Lower lobe of right lung (tissue), 2 donors: ENCODE results near the gene TMEM42. TPM values are rescaled to one million over a fixed set of nuclear protein-coding genes. Genes with fewer than 3 reads are reported as not detected.
A peak's percentile ranks its signal among the peaks of the same experiment; 100 is the strongest.
"Not testable (repeated sequence)": the region's sequence is repeated elsewhere in the genome, so short reads cannot be mapped to it uniquely, and the experiment has no call there.

ENCODE experiments used
- ATAC-seq, 2 donors: fragments of 200-7000 bp; cut with Tn5 transposase; one replicate each; pipeline ENCODE4 v1.9.1; 2020 to 2022; ENCODE audit warnings: mild to moderate bottlenecking in 2 of 2, moderate library complexity in 2 of 2
- DNase-seq: peaks from one replicate; pipeline ENCODE4 v3.0.0-alpha.2; 2020
- H3K27ac ChIP-seq: fragments of 200-600 bp; one replicate; pipeline ENCODE4 v1.8.0; 2022
- H3K27me3 ChIP-seq: fragments of 200-600 bp; one replicate; pipeline ENCODE4 v1.8.0; 2022; ENCODE audit warnings: low read depth
- H3K36me3 ChIP-seq: fragments of 200-600 bp; one replicate; pipeline ENCODE4 v1.8.0; 2022; ENCODE audit warnings: mild to moderate bottlenecking
- H3K4me1 ChIP-seq: fragments of 200-600 bp; one replicate; pipeline ENCODE4 v1.8.0; 2022
- H3K4me3 ChIP-seq: fragments of 200-600 bp; one replicate; pipeline ENCODE4 v1.8.0; 2022; ENCODE audit warnings: mild to moderate bottlenecking
- H3K9me3 ChIP-seq: fragments of 200-600 bp; one replicate; pipeline ENCODE4 v1.8.0; 2022
- intact Hi-C: fragments of 100-400 bp; cut with DNase I; formaldehyde crosslinking; loops from one replicate; pipeline ENCODE4 v1.11.0; 2022
- long read RNA-seq: library from polyadenylated mRNA; unstranded; transcript quantifications from one replicate; pipeline ENCODE4 v2.0.0, GENCODE V29; 2021
- total RNA-seq: library from RNA; stranded (reverse); fragmentation: NEBNext Ultra II Directional; extraction: Animal tissue kit (Norgen Biotek cat#: 25700); gene quantifications from one replicate; pipeline ENCODE4 v1.2.1, GENCODE V29; 2021
- TF ChIP-seq, protein P1 (sequence below): fragments of 200-600 bp; IDR thresholded peaks from one replicate; pipeline ENCODE4 v1.8.0; 2022; ENCODE audit warnings: antibody characterized with exemption, mild to moderate bottlenecking
- donor health status: DM: no; HTN: yes; CAD: no; lungs with severe emphysema.

The TMEM42 gene
- 17.4 TPM for total RNA-seq
- long read RNA-seq, transcript TMEM42-201 (3 exons, 1,026 nt), result major isoform, 6 of 18 reads
- long read RNA-seq, partial matches to known transcripts, result 0 of 18 reads
- long read RNA-seq, other reads (novel, unspliced or antisense), result 10 of 18 reads

DNA sequence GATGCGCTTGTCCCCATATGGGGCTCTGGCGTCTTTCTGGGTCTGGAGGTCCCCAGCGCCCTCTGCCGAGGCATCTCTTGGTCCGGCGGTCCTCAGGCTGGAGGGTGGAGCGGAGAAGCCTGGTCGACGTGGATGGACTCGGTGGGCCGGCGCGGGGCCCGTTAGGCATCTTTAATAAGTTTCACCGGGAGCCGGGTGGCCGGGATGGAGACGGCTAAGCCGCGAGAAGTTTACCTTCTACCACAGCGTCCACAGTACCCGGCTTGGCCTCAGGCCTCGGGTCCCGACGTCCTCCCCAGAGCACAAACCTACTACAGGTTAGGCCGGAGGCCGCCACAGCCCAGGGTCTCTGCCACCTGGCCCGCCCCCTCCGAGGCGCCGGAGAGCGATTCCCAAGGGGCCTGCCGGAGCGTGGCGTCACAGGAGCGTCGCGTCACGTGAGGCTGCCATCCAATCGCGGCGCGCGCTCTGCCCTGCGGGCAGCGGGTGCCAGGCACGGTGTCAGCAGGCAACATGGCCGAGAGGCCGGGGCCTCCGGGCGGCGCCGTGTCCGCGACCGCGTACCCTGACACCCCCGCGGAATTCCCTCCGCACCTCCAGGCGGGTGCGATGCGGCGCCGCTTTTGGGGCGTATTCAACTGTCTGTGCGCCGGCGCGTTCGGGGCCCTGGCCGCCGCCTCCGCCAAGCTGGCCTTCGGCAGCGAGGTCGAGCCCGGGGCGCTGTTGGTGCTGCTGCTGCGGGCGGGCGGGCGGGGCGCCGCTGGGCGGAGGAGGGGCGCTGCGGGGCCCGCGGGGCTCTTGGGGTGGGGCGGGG lies at the start of gene TMEM42:
Gene TMEM42, plus strand, starts transcription at position 501 of the 814 bp plus-strand sequence. Its CDS starts 13 bp downstream, at position 514.
- H3K36me3 ChIP-seq, result no peaks in the 10 kb centered on the region
- H3K27me3 ChIP-seq, result no peaks in the 10 kb centered on the region
- ATAC-seq, result peak; percentile 98 to 100
- H3K4me3 ChIP-seq, result peak within 1 kb of the TSS; percentile 82
- H3K9me3 ChIP-seq, result no peaks in the 10 kb centered on the region
- TF ChIP-seq, protein P1, sequence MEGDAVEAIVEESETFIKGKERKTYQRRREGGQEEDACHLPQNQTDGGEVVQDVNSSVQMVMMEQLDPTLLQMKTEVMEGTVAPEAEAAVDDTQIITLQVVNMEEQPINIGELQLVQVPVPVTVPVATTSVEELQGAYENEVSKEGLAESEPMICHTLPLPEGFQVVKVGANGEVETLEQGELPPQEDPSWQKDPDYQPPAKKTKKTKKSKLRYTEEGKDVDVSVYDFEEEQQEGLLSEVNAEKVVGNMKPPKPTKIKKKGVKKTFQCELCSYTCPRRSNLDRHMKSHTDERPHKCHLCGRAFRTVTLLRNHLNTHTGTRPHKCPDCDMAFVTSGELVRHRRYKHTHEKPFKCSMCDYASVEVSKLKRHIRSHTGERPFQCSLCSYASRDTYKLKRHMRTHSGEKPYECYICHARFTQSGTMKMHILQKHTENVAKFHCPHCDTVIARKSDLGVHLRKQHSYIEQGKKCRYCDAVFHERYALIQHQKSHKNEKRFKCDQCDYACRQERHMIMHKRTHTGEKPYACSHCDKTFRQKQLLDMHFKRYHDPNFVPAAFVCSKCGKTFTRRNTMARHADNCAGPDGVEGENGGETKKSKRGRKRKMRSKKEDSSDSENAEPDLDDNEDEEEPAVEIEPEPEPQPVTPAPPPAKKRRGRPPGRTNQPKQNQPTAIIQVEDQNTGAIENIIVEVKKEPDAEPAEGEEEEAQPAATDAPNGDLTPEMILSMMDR, result peak; percentile 15
- peaks cover 9% of the 10 kb centered on the region for H3K4me1 ChIP-seq
- peak; percentile 93 for DNase-seq
- H3K27ac ChIP-seq, result peak within 1 kb of the TSS; percentile 93
- intact Hi-C loops, result no loop called here

DNA sequence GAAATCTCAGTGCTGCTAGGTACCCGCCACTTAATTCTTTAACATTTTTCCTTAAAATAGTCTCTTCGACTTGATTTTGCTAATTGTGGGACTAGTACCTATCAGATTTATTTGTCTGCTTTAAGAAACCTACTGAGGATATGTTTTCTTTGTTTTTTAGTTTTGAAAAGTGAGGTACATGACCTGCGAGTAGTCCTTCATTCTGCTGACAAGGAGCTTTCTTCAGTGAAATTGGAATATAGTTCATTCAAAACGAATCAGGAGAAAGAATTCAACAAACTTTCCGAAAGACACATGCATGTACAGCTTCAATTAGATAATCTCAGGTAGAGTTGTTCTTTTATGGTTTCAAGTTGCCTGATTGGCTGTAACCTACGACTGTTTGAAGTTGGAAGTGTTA lies 47.0 kb upstream of the TMEM42 start:
- Histone ChIP-seq H3K36me3 (no peaks in the 10 kb centered on the region), H3K27ac (no peak overlapping the region), H3K27me3 (no peaks in the 10 kb centered on the region), H3K4me1 (no peaks in the 10 kb centered on the region), H3K4me3 (no peak overlapping the region), H3K9me3 (no peaks in the 10 kb centered on the region)
- DNase-seq (no peak), ATAC-seq (no peak)
- intact Hi-C loops, result no loop called here
- TF ChIP-seq, protein P1, result no peak

- H3K27ac ChIP-seq, H3K4me1 ChIP-seq, intact Hi-C loops, H3K4me3 ChIP-seq, H3K27me3 ChIP-seq, H3K9me3 ChIP-seq, DNase-seq, ATAC-seq, H3K36me3 ChIP-seq: not testable (repeated sequence)
Observed at GRCh38 chr3:44816334-44816733, 45.4 kb upstream of the TMEM42 start.

GRCh38 chr3:44821206-44821605 lies 40.5 kb upstream of the TMEM42 start:
- intact Hi-C loops, DNase-seq: not testable (repeated sequence)

DNA sequence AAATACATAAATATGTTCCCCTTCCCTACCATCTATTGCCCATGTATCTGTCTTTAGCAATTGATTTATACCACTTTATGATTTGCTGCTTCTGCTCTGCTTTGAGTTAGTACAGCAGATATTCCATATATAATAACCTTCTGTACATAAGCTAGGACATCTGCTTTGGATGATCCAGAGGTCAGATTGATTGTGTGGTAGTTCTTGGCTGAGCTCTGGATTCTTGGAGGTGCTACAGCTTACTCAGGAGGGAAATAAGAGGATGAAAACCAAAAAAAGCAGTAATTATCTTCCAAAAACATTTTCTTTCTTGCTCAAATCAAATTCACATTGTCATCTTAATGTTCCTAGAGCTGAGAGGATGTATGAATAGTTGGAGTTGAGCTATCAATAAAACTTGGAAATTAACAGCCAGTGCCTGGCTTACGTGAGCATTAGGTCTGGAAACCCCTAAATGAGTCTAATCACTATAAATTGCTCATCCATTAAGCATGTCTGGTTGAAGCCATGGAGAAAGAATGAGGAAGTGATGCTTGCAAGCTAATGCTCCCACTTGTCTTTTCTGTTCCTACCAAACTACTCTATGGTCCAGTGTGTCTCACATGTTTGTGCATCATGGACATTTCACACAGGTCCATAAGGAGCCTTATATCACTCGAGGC lies 36.3 kb upstream of the TMEM42 start:
- TF ChIP-seq, protein P1, result no peak
- DNase-seq (no peak), ATAC-seq (no peak)
- no peak overlapping the region for H3K27ac ChIP-seq
- H3K9me3 ChIP-seq, result no peaks in the 10 kb centered on the region
- H3K36me3 ChIP-seq, result no peaks in the 10 kb centered on the region
- H3K4me3 ChIP-seq, result no peak overlapping the region
- H3K4me1 ChIP-seq, result no peaks in the 10 kb centered on the region
- intact Hi-C loops, result no loop called here
- no peaks in the 10 kb centered on the region for H3K27me3 ChIP-seq

More at GRCh38 chr3:44821206-44821605, 40.5 kb upstream of the TMEM42 start:
- not testable (repeated sequence) for H3K4me3 ChIP-seq, H3K36me3 ChIP-seq, H3K27me3 ChIP-seq, H3K9me3 ChIP-seq, ATAC-seq, H3K27ac ChIP-seq, H3K4me1 ChIP-seq

DNA sequence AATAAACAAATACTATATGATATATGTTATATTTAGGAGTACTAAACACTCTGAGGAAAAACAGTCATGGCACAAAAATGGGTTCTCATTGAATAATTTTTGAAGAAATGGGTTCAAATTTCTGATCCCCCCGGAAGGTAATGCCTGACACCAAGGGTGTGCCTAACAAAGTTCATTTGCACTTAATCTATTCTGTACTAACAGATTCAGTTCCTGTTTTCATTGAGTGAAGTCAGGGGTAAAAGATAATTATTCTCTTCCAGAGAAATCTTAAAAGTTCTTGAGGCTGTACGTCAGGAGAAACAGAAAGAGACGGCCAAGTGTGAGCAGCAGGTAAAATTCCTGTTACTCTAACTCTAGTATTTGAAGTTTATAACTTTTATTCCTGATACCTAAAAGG lies 34.5 kb upstream of the TMEM42 start:
- TF ChIP-seq, protein P1, result no peak
- no peak overlapping the region for H3K27ac ChIP-seq
- no peaks in the 10 kb centered on the region for H3K9me3 ChIP-seq
- H3K36me3 ChIP-seq, result no peaks in the 10 kb centered on the region
- ATAC-seq (no peak), DNase-seq (no peak)
- H3K4me1 ChIP-seq, result no peaks in the 10 kb centered on the region
- H3K4me3 ChIP-seq, result no peak overlapping the region
- no peaks in the 10 kb centered on the region for H3K27me3 ChIP-seq
- intact Hi-C loops, result no loop called here
